ENCODE results near the gene TMEFF2.

GRCh38 chr2:192051533-192051932, 143.2 kb downstream of the TMEFF2 start:
- TF ChIP-seq SIN3A (IDR thresholded peaks at IDR 0.05; ENCODE audit: borderline replicate concordance, insufficient read depth, low read length) (no peak), POLR2AphosphoS5 (IDR thresholded peaks at IDR 0.05; ENCODE audit: low read depth, low read length) (no peak)
- TF ChIP-seq, protein P1, sequence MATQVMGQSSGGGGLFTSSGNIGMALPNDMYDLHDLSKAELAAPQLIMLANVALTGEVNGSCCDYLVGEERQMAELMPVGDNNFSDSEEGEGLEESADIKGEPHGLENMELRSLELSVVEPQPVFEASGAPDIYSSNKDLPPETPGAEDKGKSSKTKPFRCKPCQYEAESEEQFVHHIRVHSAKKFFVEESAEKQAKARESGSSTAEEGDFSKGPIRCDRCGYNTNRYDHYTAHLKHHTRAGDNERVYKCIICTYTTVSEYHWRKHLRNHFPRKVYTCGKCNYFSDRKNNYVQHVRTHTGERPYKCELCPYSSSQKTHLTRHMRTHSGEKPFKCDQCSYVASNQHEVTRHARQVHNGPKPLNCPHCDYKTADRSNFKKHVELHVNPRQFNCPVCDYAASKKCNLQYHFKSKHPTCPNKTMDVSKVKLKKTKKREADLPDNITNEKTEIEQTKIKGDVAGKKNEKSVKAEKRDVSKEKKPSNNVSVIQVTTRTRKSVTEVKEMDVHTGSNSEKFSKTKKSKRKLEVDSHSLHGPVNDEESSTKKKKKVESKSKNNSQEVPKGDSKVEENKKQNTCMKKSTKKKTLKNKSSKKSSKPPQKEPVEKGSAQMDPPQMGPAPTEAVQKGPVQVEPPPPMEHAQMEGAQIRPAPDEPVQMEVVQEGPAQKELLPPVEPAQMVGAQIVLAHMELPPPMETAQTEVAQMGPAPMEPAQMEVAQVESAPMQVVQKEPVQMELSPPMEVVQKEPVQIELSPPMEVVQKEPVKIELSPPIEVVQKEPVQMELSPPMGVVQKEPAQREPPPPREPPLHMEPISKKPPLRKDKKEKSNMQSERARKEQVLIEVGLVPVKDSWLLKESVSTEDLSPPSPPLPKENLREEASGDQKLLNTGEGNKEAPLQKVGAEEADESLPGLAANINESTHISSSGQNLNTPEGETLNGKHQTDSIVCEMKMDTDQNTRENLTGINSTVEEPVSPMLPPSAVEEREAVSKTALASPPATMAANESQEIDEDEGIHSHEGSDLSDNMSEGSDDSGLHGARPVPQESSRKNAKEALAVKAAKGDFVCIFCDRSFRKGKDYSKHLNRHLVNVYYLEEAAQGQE (IDR thresholded peaks at IDR 0.05; ENCODE audit: insufficient read depth in 1 of 2, low read depth in 2 of 2, low read length in 2 of 2), result no peak

Data from PFSK-1 (cell line).